ELF-1 (cell line): Measurements from ENCODE around the gene ACOT7.
"Not testable (repeated sequence)": the region's sequence is repeated elsewhere in the genome, so short reads cannot be mapped to it uniquely, and the experiment has no call there.

Source experiments
- DNase-seq: peaks from one replicate; pipeline ENCODE4 v3.0.0-alpha.2; 2016; ENCODE audit warnings: low read depth, low spot score

Gene ACOT7

GRCh38 chr1:6316240-6317097 is 77.1 kb downstream of the ACOT7 start:
- no peak for DNase-seq

- no peak for DNase-seq
Measured at GRCh38 chr1:6314503-6314902, 79.1 kb downstream of the ACOT7 start.

- no peak for DNase-seq
Measured at GRCh38 chr1:6313393-6314200, 80.0 kb downstream of the ACOT7 start.

GRCh38 chr1:6310116-6310848 is 83.3 kb downstream of the ACOT7 start:
- DNase-seq, result no peak

GRCh38 chr1:6309564-6309963 is 84.0 kb downstream of the ACOT7 start:
- no peak for DNase-seq

GRCh38 chr1:6308449-6308848 is 85.1 kb downstream of the ACOT7 start:
- DNase-seq, result no peak

GRCh38 chr1:6307682-6308081 is 85.9 kb downstream of the ACOT7 start:
- DNase-seq, result not testable (repeated sequence)

- DNase-seq, result no peak
Measured at GRCh38 chr1:6307099-6307498, 86.5 kb downstream of the ACOT7 start.

- DNase-seq, result no peak
Measured at GRCh38 chr1:6303397-6304012, 90.1 kb downstream of the ACOT7 start.

GRCh38 chr1:6302568-6302967 is 91.0 kb downstream of the ACOT7 start:
- DNase-seq, result no peak

- DNase-seq, result no peak
Measured at GRCh38 chr1:6301526-6301925, 92.0 kb downstream of the ACOT7 start.

GRCh38 chr1:6300342-6301048 is 93.1 kb downstream of the ACOT7 start:
- DNase-seq, result no peak

- DNase-seq, result no peak
Measured at GRCh38 chr1:6299557-6300165, 93.9 kb downstream of the ACOT7 start.

GRCh38 chr1:6298940-6299465 is 94.6 kb downstream of the ACOT7 start:
- no peak for DNase-seq

GRCh38 chr1:6298530-6298929 is 95.0 kb downstream of the ACOT7 start:
- DNase-seq, result no peak

- DNase-seq, result no peak
Measured at GRCh38 chr1:6295910-6296309, 97.7 kb downstream of the ACOT7 start.

GRCh38 chr1:6294890-6295556 is 98.5 kb downstream of the ACOT7 start:
- DNase-seq, result no peak

- no peak for DNase-seq
Measured at GRCh38 chr1:6294080-6294889, 99.3 kb downstream of the ACOT7 start.

GRCh38 chr1:6292102-6292501 is 101.5 kb downstream of the ACOT7 start:
- no peak for DNase-seq
